ENCODE measurements around the gene CHIT1. TPM values are rescaled to one million over a fixed set of nuclear protein-coding genes. Genes with fewer than 3 reads are reported as not detected.

The CHIT1 gene
- total RNA-seq, 1 experiment from 2014 or later, result not detected

GRCh38 chr1:203185061-203185461 lies 44.4 kb downstream of the CHIT1 start:
- no peak overlapping the region for H3K27ac Mint-ChIP-seq (ENCODE audit: unreplicated experiment)
- no peaks in the 10 kb centered on the region for H3K4me1 Mint-ChIP-seq (ENCODE audit: low read depth, unreplicated experiment)
- H3K9me3 Mint-ChIP-seq (ENCODE audit: low read depth, unreplicated experiment), result no peaks in the 10 kb centered on the region
- CTCF ChIA-PET, result interaction anchor here (1.1 to 1.7 kb wide), 2 partner anchors 58 to 86 kb away, joined by 3 to 5 read pairs; partner anchors contain the start of gene ADORA1
- H3K27me3 Mint-ChIP-seq (ENCODE audit: unreplicated experiment), result peaks cover 98% of the 10 kb centered on the region
- BruUV-seq (replicated peaks), result no TSS peak
- no peak overlapping the region for H3K4me3 Mint-ChIP-seq (ENCODE audit: low read depth, unreplicated experiment)
- intact Hi-C loops (cut with micrococcal nuclease; ENCODE audit: unreplicated experiment), result no loop called here
- no peak for DNase-seq
- TF ChIP-seq CTCF (IDR thresholded peaks at IDR 0.05; ENCODE audit: unreplicated experiment), result no peak
- no peaks in the 10 kb centered on the region for H3K36me3 Mint-ChIP-seq (ENCODE audit: insufficient read depth, unreplicated experiment)

- H3K4me3 Mint-ChIP-seq (ENCODE audit: low read depth, unreplicated experiment), result no peak overlapping the region
- no peak overlapping the region for H3K27ac Mint-ChIP-seq (ENCODE audit: unreplicated experiment)
- no peaks in the 10 kb centered on the region for H3K4me1 Mint-ChIP-seq (ENCODE audit: low read depth, unreplicated experiment)
- H3K27me3 Mint-ChIP-seq (ENCODE audit: unreplicated experiment), result peaks cover 96% of the 10 kb centered on the region
- CTCF ChIA-PET, result interaction anchor here (1.1 kb wide), 1 partner anchor 86 kb away, joined by 3 read pairs; no protein-coding TSS in a partner anchor
- DNase-seq, result no peak
- intact Hi-C loops (cut with micrococcal nuclease; ENCODE audit: unreplicated experiment), result no loop called here
- no TSS peak for BruUV-seq (replicated peaks)
- no peaks in the 10 kb centered on the region for H3K9me3 Mint-ChIP-seq (ENCODE audit: low read depth, unreplicated experiment)
- H3K36me3 Mint-ChIP-seq (ENCODE audit: insufficient read depth, unreplicated experiment), result no peaks in the 10 kb centered on the region
- TF ChIP-seq CTCF (IDR thresholded peaks at IDR 0.05; ENCODE audit: unreplicated experiment), result no peak
Measured at GRCh38 chr1:203184467-203184866, 45.0 kb downstream of the CHIT1 start.

GRCh38 chr1:203183828-203184227 lies 45.6 kb downstream of the CHIT1 start:
- TF ChIP-seq CTCF (IDR thresholded peaks at IDR 0.05; ENCODE audit: unreplicated experiment), result no peak
- Mint-ChIP-seq H3K27me3 (ENCODE audit: unreplicated experiment) (peaks cover 96% of the 10 kb centered on the region), H3K4me1 (ENCODE audit: low read depth, unreplicated experiment) (no peaks in the 10 kb centered on the region), H3K4me3 (ENCODE audit: low read depth, unreplicated experiment) (no peak overlapping the region), H3K27ac (ENCODE audit: unreplicated experiment) (no peak overlapping the region), H3K9me3 (ENCODE audit: low read depth, unreplicated experiment) (no peaks in the 10 kb centered on the region), H3K36me3 (ENCODE audit: insufficient read depth, unreplicated experiment) (no peaks in the 10 kb centered on the region)
- intact Hi-C loops (cut with micrococcal nuclease; ENCODE audit: unreplicated experiment), result no loop called here
- CTCF ChIA-PET, result interaction anchor here (1.1 kb wide), 1 partner anchor 56 kb away, joined by 4 read pairs; the partner anchor contains the start of gene ADORA1
- no TSS peak for BruUV-seq (replicated peaks)
- DNase-seq, result no peak

- Mint-ChIP-seq H3K4me3 (ENCODE audit: low read depth, unreplicated experiment) (no peak overlapping the region), H3K9me3 (ENCODE audit: low read depth, unreplicated experiment) (no peaks in the 10 kb centered on the region), H3K27ac (ENCODE audit: unreplicated experiment) (no peak overlapping the region), H3K27me3 (ENCODE audit: unreplicated experiment) (peaks cover 96% of the 10 kb centered on the region), H3K4me1 (ENCODE audit: low read depth, unreplicated experiment) (no peaks in the 10 kb centered on the region), H3K36me3 (ENCODE audit: insufficient read depth, unreplicated experiment) (no peaks in the 10 kb centered on the region)
- no peak for TF ChIP-seq CTCF (IDR thresholded peaks at IDR 0.05; ENCODE audit: unreplicated experiment)
- intact Hi-C loops (cut with micrococcal nuclease; ENCODE audit: unreplicated experiment), result no loop called here
- BruUV-seq (replicated peaks), result no TSS peak
- CTCF ChIA-PET, result interaction anchor here (1.0 to 1.4 kb wide), 2 partner anchors 10 to 34 kb away, joined by 4 read pairs; no protein-coding TSS in a partner anchor
- DNase-seq, result no peak
Measured at GRCh38 chr1:203182387-203182953, 47.0 kb downstream of the CHIT1 start.
